Measurements from ENCODE around the gene ABLIM1. TPM values are rescaled to one million over a fixed set of nuclear protein-coding genes. Genes with fewer than 3 reads are reported as not detected.

Gene ABLIM1
- total RNA-seq (10 to 100 TPM; 31.5 to 59.4 (median 43.1) TPM), polyA plus RNA-seq (10 to 100 TPM; 11.0 to 13.6 (median 11.7) TPM)
- long read RNA-seq, donor 1, result 0 reads
- long read RNA-seq, donor 2, result 0 reads

- DNase-seq, result no peak
- no peaks in the 10 kb centered on the region for H3K27me3 ChIP-seq (replicated peaks in 1 of 7)
- peaks cover 0 to 7% (median 0%) of the 10 kb centered on the region in 8 donors for H3K9me3 ChIP-seq
- no peak for TF ChIP-seq CTCF (IDR thresholded peaks at IDR 0.05 in 8 of 11, conservative IDR thresholded peaks at IDR 0.05 in 3 of 11)
- TF ChIP-seq POLR2A (IDR thresholded peaks at IDR 0.05), result no peak
- no peak for TF ChIP-seq POLR2AphosphoS5 (IDR thresholded peaks at IDR 0.05)
- intact Hi-C loops (cut with DNase I; ENCODE audit: low total_unique reads), result no loop called here
- H3K27ac ChIP-seq, result no peak within 1 kb of the TSS
- H3K4me3 ChIP-seq, result no peak within 1 kb of the TSS
- 80 to 91% (median 87%) methylated on average over 2 of the region's 2 CpGs for WGBS, 5 donors
- no peaks in the 10 kb centered on the region for H3K36me3 ChIP-seq
- no peaks in the 10 kb centered on the region for H3K4me1 ChIP-seq
These were observed at the start of gene ABLIM1 for GRCh38 chr10:114658175-114658574. ABLIM1 (minus strand) TSS chr10:114658275; CDS start chr10:114658200, 75 bp downstream.

- WGBS, 5 donors, result 67 to 84% (median 80%) methylated on average over 4 of the region's 4 CpGs
- Histone ChIP-seq H3K9me3 (no peaks in the 10 kb centered on the region), H3K36me3 (no peaks in the 10 kb centered on the region), H3K4me3 (no peak overlapping the region), H3K4me1 (no peaks in the 10 kb centered on the region), H3K27ac (no peak overlapping the region), H3K27me3 (replicated peaks in 1 of 7) (peaks cover 0 to 5% (median 0%) of the 10 kb centered on the region in 7 donors)
- TF ChIP-seq POLR2AphosphoS5 (IDR thresholded peaks at IDR 0.05) (no peak), POLR2A (IDR thresholded peaks at IDR 0.05) (no peak), CTCF (IDR thresholded peaks at IDR 0.05 in 8 of 11, conservative IDR thresholded peaks at IDR 0.05 in 3 of 11) (no peak)
- intact Hi-C loops (cut with DNase I; ENCODE audit: low total_unique reads), result no loop called here
- no peak for DNase-seq
These were observed 48.5 kb upstream of the ABLIM1 start for GRCh38 chr10:114706458-114707055.

- intact Hi-C loops (cut with DNase I; ENCODE audit: low total_unique reads), result loop anchor here (5.0 kb wide), 1 partner anchor 157 kb away; no protein-coding TSS in a partner anchor
- TF ChIP-seq POLR2A (IDR thresholded peaks at IDR 0.05), result no peak
- TF ChIP-seq CTCF (IDR thresholded peaks at IDR 0.05 in 8 of 11, conservative IDR thresholded peaks at IDR 0.05 in 3 of 11), result no peak
- TF ChIP-seq POLR2AphosphoS5 (IDR thresholded peaks at IDR 0.05), result no peak
- H3K4me3 ChIP-seq, result no peak overlapping the region
- no peak for DNase-seq
- H3K27ac ChIP-seq, result no peak overlapping the region
- 81 to 93% (median 83%) methylated on average over 4 of the region's 4 CpGs for WGBS, 5 donors
- H3K27me3 ChIP-seq (replicated peaks in 1 of 7), result peaks cover 0 to 5% (median 0%) of the 10 kb centered on the region in 7 donors
- H3K4me1 ChIP-seq, result no peaks in the 10 kb centered on the region
- no peaks in the 10 kb centered on the region for H3K9me3 ChIP-seq
- H3K36me3 ChIP-seq, result no peaks in the 10 kb centered on the region
These were observed 46.6 kb upstream of the ABLIM1 start for GRCh38 chr10:114704679-114705078.

DNA sequence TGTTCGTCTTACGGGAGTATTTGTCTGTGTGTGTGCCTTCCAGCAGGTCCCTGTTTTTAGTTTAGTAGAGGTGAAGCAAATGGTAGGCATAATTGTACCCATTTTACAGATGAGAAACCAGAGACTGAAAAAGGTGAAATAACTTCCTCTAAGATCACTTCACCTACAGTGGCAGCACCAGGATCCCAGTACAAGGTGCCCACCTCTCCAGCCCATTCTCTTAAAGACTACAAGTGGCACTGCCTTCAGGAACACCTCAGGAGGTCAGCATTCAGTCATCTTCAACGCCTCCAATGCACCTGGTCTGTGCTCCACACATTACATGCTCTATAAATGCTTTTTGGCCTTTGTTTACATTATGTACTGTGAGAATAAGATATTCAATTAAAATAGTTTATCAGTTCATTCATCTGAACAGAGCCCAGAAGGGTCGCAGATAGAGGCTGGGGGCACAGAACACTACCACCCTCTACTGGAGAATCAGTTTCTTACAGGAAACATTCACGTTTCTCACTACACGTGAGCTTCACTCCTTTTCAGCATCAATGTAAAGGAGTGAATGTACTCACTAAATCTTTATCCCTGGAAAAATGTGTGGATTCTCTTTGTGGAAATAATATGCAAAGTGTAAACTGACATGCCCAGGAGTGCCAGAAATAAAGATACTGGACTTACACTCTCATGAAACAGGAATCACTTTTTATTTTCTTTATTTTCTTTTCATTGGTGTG is 45.5 kb upstream of the ABLIM1 start:
- Histone ChIP-seq H3K27me3 (replicated peaks in 1 of 7) (peaks cover 0 to 5% (median 0%) of the 10 kb centered on the region in 7 donors), H3K4me3 (no peak overlapping the region), H3K4me1 (no peaks in the 10 kb centered on the region), H3K27ac (no peak overlapping the region), H3K9me3 (no peaks in the 10 kb centered on the region), H3K36me3 (no peaks in the 10 kb centered on the region)
- intact Hi-C loops (cut with DNase I; ENCODE audit: low total_unique reads), result loop anchor here (5.0 kb wide), 1 partner anchor 156 kb away; no protein-coding TSS in a partner anchor
- 39 to 50% (median 44%) methylated on average over 6 of the region's 6 CpGs for WGBS, 5 donors
- no peak for DNase-seq
- TF ChIP-seq POLR2A (IDR thresholded peaks at IDR 0.05) (no peak), CTCF (IDR thresholded peaks at IDR 0.05 in 8 of 11, conservative IDR thresholded peaks at IDR 0.05 in 3 of 11) (peak in 8 of 11 experiments; percentile 8 to 57 (median 44))
